H9 (cell line): ENCODE measurements around the gene VDAC2. TPM values are rescaled to one million over a fixed set of nuclear protein-coding genes. Genes with fewer than 3 reads are reported as not detected.
"Not testable (repeated sequence)": the region's sequence is repeated elsewhere in the genome, so short reads cannot be mapped to it uniquely, and the experiment has no call there.

Experiments
- DNase-seq: peaks from one replicate; pipeline ENCODE4 v3.0.0-alpha.2; 2017
- H2AFZ ChIP-seq: one replicate; pipeline ENCODE4 v1.6.1; 2013; ENCODE audit warnings: mild to moderate bottlenecking, low read length, control low read depth, moderate library complexity
- H2AK5ac ChIP-seq: 2 replicates; pipeline ENCODE4 v1.6.1; 2013; ENCODE audit warnings: low read length, control low read depth, mixed read lengths; ENCODE audit not compliant: insufficient read length
- H2BK120ac ChIP-seq: one replicate; pipeline ENCODE4 v1.6.1; 2013; ENCODE audit warnings: low read depth, mild to moderate bottlenecking, low read length, control low read depth, inconsistent platforms; ENCODE audit not compliant: poor library complexity, severe bottlenecking
- H2BK12ac ChIP-seq: 2 replicates; pipeline ENCODE4 v1.6.1; 2013; ENCODE audit warnings: low read length, control low read depth, mixed read lengths, low read depth; ENCODE audit not compliant: insufficient read length
- H2BK15ac ChIP-seq: 2 replicates; pipeline ENCODE4 v1.6.1; 2013; ENCODE audit warnings: low read depth, low read length, control low read depth
- H2BK20ac ChIP-seq: one replicate; pipeline ENCODE4 v1.6.1; 2013; ENCODE audit warnings: low read depth, mild to moderate bottlenecking, low read length, control low read depth, inconsistent platforms; ENCODE audit not compliant: poor library complexity, severe bottlenecking
- H2BK5ac ChIP-seq: 2 replicates; pipeline ENCODE4 v1.6.1; 2013; ENCODE audit warnings: low read length, control low read depth, mixed read lengths; ENCODE audit not compliant: insufficient read length
- H3K14ac ChIP-seq: 2 replicates; pipeline ENCODE4 v1.6.1; 2013; ENCODE audit warnings: low read length, control low read depth; ENCODE audit not compliant: insufficient read depth
- H3K18ac ChIP-seq: 2 replicates; pipeline ENCODE4 v1.6.1; 2013; ENCODE audit warnings: low read depth, mild to moderate bottlenecking, mixed read lengths, low read length, control low read depth; ENCODE audit not compliant: insufficient read length
- H3K23ac ChIP-seq: 2 replicates; pipeline ENCODE4 v1.6.1; 2013; ENCODE audit warnings: low read length, control low read depth, mixed read lengths, low read depth; ENCODE audit not compliant: insufficient read length
- H3K23me2 ChIP-seq: 2 replicates; pipeline ENCODE4 v1.6.1; 2013; ENCODE audit warnings: low read depth, mild to moderate bottlenecking, mixed read lengths, low read length, control low read depth; ENCODE audit not compliant: insufficient read length, poor library complexity, severe bottlenecking
- H3K27ac ChIP-seq: 2 replicates; pipeline ENCODE4 v1.5.1; 2013; ENCODE audit warnings: low read length, control low read depth, mixed read lengths, low read depth; ENCODE audit not compliant: insufficient read length
- H3K27me3 ChIP-seq: 2 replicates; pipeline ENCODE4 v1.6.1; 2013; ENCODE audit warnings: low read length, control low read depth, inconsistent platforms; ENCODE audit not compliant: insufficient read depth
- H3K4ac ChIP-seq: 2 replicates; pipeline ENCODE4 v1.6.1; 2013; ENCODE audit warnings: low read depth, mild to moderate bottlenecking, control low read depth, inconsistent platforms, low read length, moderate library complexity
- H3K4me1 ChIP-seq: 2 replicates; pipeline ENCODE4 v1.6.1; 2013; ENCODE audit warnings: low read length, control low read depth, inconsistent platforms; ENCODE audit not compliant: insufficient read depth
- H3K4me2 ChIP-seq: 2 replicates; pipeline ENCODE4 v1.6.1; 2013; ENCODE audit warnings: low read length, control low read depth, mixed read lengths; ENCODE audit not compliant: insufficient read length, insufficient read depth
- H3K56ac ChIP-seq: 2 replicates; pipeline ENCODE4 v1.6.1; 2013; ENCODE audit warnings: low read depth, mild to moderate bottlenecking, mixed read lengths, low read length, control low read depth; ENCODE audit not compliant: insufficient read length
- H3K79me1 ChIP-seq: 2 replicates; pipeline ENCODE4 v1.6.1; 2013; ENCODE audit warnings: low read depth, mild to moderate bottlenecking, moderate library complexity, low read length, control low read depth, inconsistent platforms; ENCODE audit not compliant: insufficient read depth, poor library complexity, severe bottlenecking
- H3K79me2 ChIP-seq: 2 replicates; pipeline ENCODE4 v1.6.1; 2013; ENCODE audit warnings: low read length, control low read depth, inconsistent platforms; ENCODE audit not compliant: insufficient read depth
- H3K9ac ChIP-seq: 2 replicates; pipeline ENCODE4 v1.6.1; 2013; ENCODE audit warnings: low read length, control low read depth, mixed read lengths; ENCODE audit not compliant: insufficient read length; ENCODE audit errors: extremely low read depth
- H3K9me3 ChIP-seq: one replicate; pipeline ENCODE4 v1.6.1; 2013; ENCODE audit warnings: low read depth, low read length, inconsistent platforms; ENCODE audit not compliant: control insufficient read depth
- H3T11ph ChIP-seq: one replicate; pipeline ENCODE4 v1.6.1; 2013; ENCODE audit warnings: mild to moderate bottlenecking, low read length, control low read depth, inconsistent platforms
- H4K20me1 ChIP-seq: one replicate; pipeline ENCODE4 v1.6.1; 2013; ENCODE audit not compliant: control insufficient read depth, insufficient read length, insufficient read depth
- H4K5ac ChIP-seq: 2 replicates; pipeline ENCODE4 v1.6.1; 2013; ENCODE audit warnings: low read depth, mild to moderate bottlenecking, mixed read lengths, low read length, control low read depth; ENCODE audit not compliant: insufficient read length
- H4K8ac ChIP-seq: replicated peaks from 2 replicates; pipeline ENCODE4 v1.6.1; 2013; ENCODE audit warnings: low read length, control low read depth, mixed read lengths, low read depth; ENCODE audit not compliant: insufficient read length
- H4K91ac ChIP-seq: 2 replicates; pipeline ENCODE4 v1.6.1; 2013; ENCODE audit warnings: low read depth, mild to moderate bottlenecking, moderate library complexity, mixed read lengths, low read length, control low read depth; ENCODE audit not compliant: insufficient read length
- H3K27ac Mint-ChIP-seq, 3 experiments: 2 replicates in 2 of 3; 3 replicates in 1 of 3; pipeline ENCODE4 v1.8.0; 2020 to 2021; ENCODE audit warnings: mixed read lengths in 3 of 3, mild to moderate bottlenecking in 1 of 3, moderate library complexity in 1 of 3
- H3K27me3 Mint-ChIP-seq: 2 replicates; pipeline ENCODE4 v1.8.0; 2021; ENCODE audit warnings: low read depth, mild to moderate bottlenecking, moderate library complexity, mixed read lengths
- H3K36me3 Mint-ChIP-seq, 3 experiments: 2 replicates in 2 of 3; 3 replicates in 1 of 3; pipeline ENCODE4 v1.8.0; 2020 to 2021; ENCODE audit warnings: low read depth in 3 of 3, mixed read lengths in 3 of 3; ENCODE audit not compliant: insufficient read depth in 1 of 3
- H3K4me1 Mint-ChIP-seq, 2 experiments: 2 replicates each; pipeline ENCODE4 v1.8.0; 2020; ENCODE audit warnings: mixed read lengths in 2 of 2
- H3K4me3 Mint-ChIP-seq, 2 experiments: 2 replicates in 1 of 2; 3 replicates in 1 of 2; pipeline ENCODE4 v1.8.0; 2020 to 2021; ENCODE audit warnings: mild to moderate bottlenecking in 2 of 2, mixed read lengths in 2 of 2, moderate library complexity in 1 of 2
- H3K9me3 Mint-ChIP-seq, 2 experiments: 2 replicates in 1 of 2; 3 replicates in 1 of 2; pipeline ENCODE4 v1.8.0; 2020; ENCODE audit warnings: mild to moderate bottlenecking in 2 of 2, mixed read lengths in 2 of 2, moderate library complexity in 1 of 2
- CTCF ChIP-seq: fragments of 200-600 bp; sonication (generic); conservative IDR thresholded peaks from 3 replicates; pipeline ENCODE4 v1.8.0; 2021; ENCODE audit warnings: antibody characterized with exemption, mild to moderate bottlenecking
- WGBS: extraction: QIAGEN DNeasy Blood & Tissue Kit; methylation state at CpG from one replicate; pipeline ENCODE4 v1.1.7; 2013; ENCODE audit warnings: missing lambda C conversion rate, low lambda C conversion rate, mixed read lengths; ENCODE audit not compliant: insufficient read length; ENCODE audit errors: extremely low coverage; 5-methylcytosine and 5-hydroxymethylcytosine counted together
- total RNA-seq: library from RNA; stranded (reverse); gene quantifications from 2 replicates; pipeline ENCODE4 v1.2.1, GENCODE V29; 2021

The VDAC2 gene
- total RNA-seq, 1 experiment from 2014 or later = 271 TPM

DNA sequence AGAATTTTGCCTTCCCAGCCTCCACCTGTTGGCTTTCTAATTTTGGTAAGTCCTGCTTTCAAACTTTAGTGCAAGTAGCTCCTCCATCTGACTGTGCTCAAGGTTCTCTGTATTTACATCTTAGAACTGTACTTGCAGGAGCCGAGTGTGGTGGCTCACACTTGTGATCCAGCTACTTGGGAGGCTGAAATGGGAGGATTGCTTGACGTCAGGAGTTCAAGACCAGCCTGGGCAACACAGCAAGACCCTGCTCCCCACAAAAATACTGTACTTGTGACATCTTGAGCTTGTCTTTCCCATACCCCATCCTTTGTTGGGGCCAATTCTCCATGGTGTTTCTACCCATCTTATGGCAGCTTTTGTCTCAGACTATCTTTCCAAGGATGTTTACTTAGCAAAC, 4.7 kb upstream of the VDAC2 start:
- TF ChIP-seq CTCF = no peak
- H3K27me3 ChIP-seq = no peaks in the 10 kb centered on the region
- H2AFZ ChIP-seq = no peak overlapping the region
- Mint-ChIP-seq H3K9me3 (no peaks in the 10 kb centered on the region), H3K36me3 (no peaks in the 10 kb centered on the region; a peak in 2 of 7 replicates), H3K27me3 (peaks cover 3% of the 10 kb centered on the region; the same call in 1 of the 2 replicates), H3K27ac (peak overlapping the region in 1 of 3 experiments; percentile 1; a peak in 1 of 7 replicates), H3K4me1 (peaks cover 25% of the 10 kb centered on the region in 2 experiments), H3K4me3 (no peak overlapping the region)
- H3K14ac ChIP-seq = no peak overlapping the region
- no peak for DNase-seq
- H3K18ac ChIP-seq = no peak overlapping the region
- H3K4me2 ChIP-seq = no peak overlapping the region
- peaks cover under 1% of the 10 kb centered on the region; the same call in 1 of the 2 replicates for H3K79me2 ChIP-seq
- H3K4me1 ChIP-seq = peaks cover 17% of the 10 kb centered on the region
- WGBS = no CpG with 5 or more reads among the region's 2 CpGs
- no peaks in the 10 kb centered on the region for H3K9me3 ChIP-seq
- H4K20me1 ChIP-seq = no peaks in the 10 kb centered on the region
- no peak overlapping the region for H2BK5ac ChIP-seq
- no peak overlapping the region for H3K4ac ChIP-seq
- H2BK15ac ChIP-seq = no peak overlapping the region
- H3K27ac ChIP-seq = no peak overlapping the region
- H2BK20ac ChIP-seq = no peak overlapping the region
- H2BK12ac ChIP-seq = no peak overlapping the region
- H3K23ac ChIP-seq = no peak overlapping the region
- no peaks in the 10 kb centered on the region for H3K23me2 ChIP-seq
- H3K79me1 ChIP-seq = no peaks in the 10 kb centered on the region
- no peak overlapping the region for H2AK5ac ChIP-seq
- H4K91ac ChIP-seq = no peak overlapping the region
- H3K56ac ChIP-seq = no peak overlapping the region
- H4K8ac ChIP-seq = no peak overlapping the region
- no peak overlapping the region for H2BK120ac ChIP-seq
- H4K5ac ChIP-seq = no peak overlapping the region
- H3K9ac ChIP-seq = no peak overlapping the region
- H3T11ph ChIP-seq = no peak overlapping the region

GRCh38 chr10:75206638-75207037, 4.0 kb upstream of the VDAC2 start:
- not testable (repeated sequence) for H3K23ac ChIP-seq, H3K27ac ChIP-seq, H3K14ac ChIP-seq, H2AK5ac ChIP-seq, H3K9ac ChIP-seq, H3K79me2 ChIP-seq, H3T11ph ChIP-seq, H3K36me3 Mint-ChIP-seq, H3K9me3 ChIP-seq, H4K5ac ChIP-seq, H2BK120ac ChIP-seq, H3K27me3 ChIP-seq, H2BK5ac ChIP-seq, H3K18ac ChIP-seq, H3K4me2 ChIP-seq, H3K79me1 ChIP-seq, H2BK20ac ChIP-seq, H3K27me3 Mint-ChIP-seq, H4K20me1 ChIP-seq, H3K23me2 ChIP-seq, H4K8ac ChIP-seq, H2BK12ac ChIP-seq, H2AFZ ChIP-seq, H3K56ac ChIP-seq, H4K91ac ChIP-seq, H3K4ac ChIP-seq, DNase-seq, H2BK15ac ChIP-seq, H3K9me3 Mint-ChIP-seq
- Mint-ChIP-seq H3K4me3 (peak overlapping the region in 1 of 2 experiments; percentile 5; a peak in 1 of 5 replicates), H3K4me1 (peaks cover 28 to 29% of the 10 kb centered on the region in 2 experiments), H3K27ac (peak overlapping the region in 1 of 3 experiments; percentile 78; a peak in 1 of 7 replicates)
- H3K4me1 ChIP-seq = peaks cover 17% of the 10 kb centered on the region
- WGBS = no CpG with 5 or more reads among the region's 14 CpGs
